OCI-LY1 (cell line): ENCODE measurements around the gene SNRNP70.
"Not testable (repeated sequence)": the region's sequence is repeated elsewhere in the genome, so short reads cannot be mapped to it uniquely, and the experiment has no call there.

Experiments used
- EZH2 ChIP-seq: fragments of 200-600 bp; sonication (generic), shearing (Covaris generic); IDR thresholded peaks from 2 replicates; pipeline ENCODE4 v1.8.0; 2017; ENCODE audit warnings: borderline replicate concordance, mixed run types, mild to moderate bottlenecking, antibody characterized with exemption, low read length, moderate library complexity, mixed read lengths
- TF ChIP-seq, protein P1 (sequence below): fragments of 200-600 bp; sonication (generic), shearing (Covaris generic); IDR thresholded peaks from 2 replicates; pipeline ENCODE4 v1.5.1; 2017; ENCODE audit warnings: mild to moderate bottlenecking, antibody characterized with exemption, low read length, moderate library complexity, mixed read lengths

DNA sequence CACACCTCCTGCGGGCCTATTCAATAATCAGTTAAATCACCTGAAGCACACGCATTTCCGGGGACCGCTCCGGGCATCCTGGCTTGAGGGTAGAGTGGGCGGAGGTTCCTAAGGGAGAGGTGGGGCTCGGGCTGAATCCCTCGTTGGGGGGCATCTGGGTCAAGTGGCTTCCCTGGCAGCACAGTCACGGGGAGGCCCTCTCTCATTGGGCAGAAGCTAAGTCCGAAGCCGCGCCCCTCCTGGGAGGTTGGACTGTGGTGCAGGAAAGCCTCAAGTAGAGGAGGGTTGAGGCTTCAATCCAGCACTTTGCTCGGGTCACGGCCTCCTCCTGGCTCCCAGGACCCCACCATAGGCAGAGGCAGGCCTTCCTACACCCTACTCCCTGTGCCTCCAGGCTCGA is 41.7 kb upstream of the SNRNP70 start, which contains the start of gene CGB5:
- TF ChIP-seq, protein P1, sequence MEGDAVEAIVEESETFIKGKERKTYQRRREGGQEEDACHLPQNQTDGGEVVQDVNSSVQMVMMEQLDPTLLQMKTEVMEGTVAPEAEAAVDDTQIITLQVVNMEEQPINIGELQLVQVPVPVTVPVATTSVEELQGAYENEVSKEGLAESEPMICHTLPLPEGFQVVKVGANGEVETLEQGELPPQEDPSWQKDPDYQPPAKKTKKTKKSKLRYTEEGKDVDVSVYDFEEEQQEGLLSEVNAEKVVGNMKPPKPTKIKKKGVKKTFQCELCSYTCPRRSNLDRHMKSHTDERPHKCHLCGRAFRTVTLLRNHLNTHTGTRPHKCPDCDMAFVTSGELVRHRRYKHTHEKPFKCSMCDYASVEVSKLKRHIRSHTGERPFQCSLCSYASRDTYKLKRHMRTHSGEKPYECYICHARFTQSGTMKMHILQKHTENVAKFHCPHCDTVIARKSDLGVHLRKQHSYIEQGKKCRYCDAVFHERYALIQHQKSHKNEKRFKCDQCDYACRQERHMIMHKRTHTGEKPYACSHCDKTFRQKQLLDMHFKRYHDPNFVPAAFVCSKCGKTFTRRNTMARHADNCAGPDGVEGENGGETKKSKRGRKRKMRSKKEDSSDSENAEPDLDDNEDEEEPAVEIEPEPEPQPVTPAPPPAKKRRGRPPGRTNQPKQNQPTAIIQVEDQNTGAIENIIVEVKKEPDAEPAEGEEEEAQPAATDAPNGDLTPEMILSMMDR = not testable (repeated sequence)
- not testable (repeated sequence) for TF ChIP-seq EZH2
